K562 (cell line): ENCODE data around the gene RAMP2. TPM values are rescaled to one million over a fixed set of nuclear protein-coding genes. Genes with fewer than 3 reads are reported as not detected.
A peak's percentile ranks its signal among the peaks of the same experiment; 100 is the strongest.

Experiments
- CHD1 ChIP-seq: fragments of 200-600 bp; sonication (generic); IDR thresholded peaks from one replicate; pipeline ENCODE4 v1.6.1; 2012; ENCODE audit warnings: mild to moderate bottlenecking, moderate library complexity, low read length, inconsistent platforms
- CHD2 ChIP-seq: IDR thresholded peaks from 2 replicates; pipeline ENCODE4 v1.6.1; 2011; ENCODE audit warnings: low read depth, low read length
- CREBBP ChIP-seq: IDR thresholded peaks from one replicate; pipeline ENCODE4 v1.6.1; 2012; ENCODE audit warnings: low read depth, mild to moderate bottlenecking, control low read depth, inconsistent platforms, low read length
- DNMT1 ChIP-seq: fragments of 450-650 bp; IDR thresholded peaks from 2 replicates; pipeline ENCODE4 v1.6.1; 2016; ENCODE audit warnings: antibody characterized with exemption, mild to moderate bottlenecking
- KDM4B ChIP-seq, 2 experiments: fragments of 450-650 bp in 1 of 2; sonication (generic) in 1 of 2; IDR thresholded peaks; 2 replicates each; pipeline ENCODE4 v1.6.1; 2016 to 2017; ENCODE audit warnings: borderline replicate concordance in 2 of 2, antibody characterized with exemption in 1 of 2, low read depth in 1 of 2, mild to moderate bottlenecking in 1 of 2
- PML ChIP-seq: IDR thresholded peaks from 2 replicates; pipeline ENCODE4 v1.6.1; 2012; ENCODE audit warnings: low read length, inconsistent platforms
- PRDM10 ChIP-seq: fragments of 450-650 bp; IDR thresholded peaks from 2 replicates; pipeline ENCODE4 v1.6.1; 2018; ENCODE audit not compliant: partially characterized antibody
- RBM39 ChIP-seq: fragments of 200-400 bp; formaldehyde crosslinking; optimal IDR thresholded peaks from 2 replicates; pipeline ENCODE3; 2018; ENCODE audit warnings: low read depth, low read length
- SRSF7 ChIP-seq: fragments of 200-400 bp; formaldehyde crosslinking; optimal IDR thresholded peaks from 2 replicates; pipeline ENCODE3; 2017; ENCODE audit warnings: mild to moderate bottlenecking, low read depth, low read length
- TAF9B ChIP-seq: fragments of 450-650 bp; IDR thresholded peaks from 2 replicates; pipeline ENCODE4 v1.6.1; 2018; ENCODE audit warnings: mild to moderate bottlenecking; ENCODE audit not compliant: partially characterized antibody
- ZNF41 ChIP-seq: fragments of 250-450 bp; sonication (Bioruptor Pico); conservative IDR thresholded peaks from 2 replicates; pipeline ENCODE4 v1.4.0; 2020; ENCODE audit warnings: mild to moderate bottlenecking
- ZNF551 ChIP-seq: fragments of 250-450 bp; sonication (Bioruptor Pico); IDR thresholded peaks from 2 replicates; pipeline ENCODE4 v1.5.0; 2021; ENCODE audit warnings: mild to moderate bottlenecking, moderate library complexity
- ZNF644 ChIP-seq: fragments of 200-800 bp; sonication (Bioruptor generic); IDR thresholded peaks from 2 replicates; pipeline ENCODE4 v1.6.1; 2016; ENCODE audit warnings: low read depth, missing genetic modification characterization, missing compliant biosample characterization
- ZNF717 ChIP-seq: fragments of 250-450 bp; sonication (Bioruptor Pico); IDR thresholded peaks from 2 replicates; pipeline ENCODE4 v1.5.0; 2021
- polyA plus RNA-seq, 8 experiments: library from polyadenylated mRNA; depleted of rRNA in 4 of 8; stranded (reverse) in 5 of 8; unstranded in 3 of 8; fragments of >200 nt; fragmentation: Nextera tagmentation in 2 of 8; fragmentation: Illumina TruSeq in 1 of 8; extraction: Ambion mirVana in 2 of 8; extraction: Trizol in 1 of 8; gene quantifications; 2 replicates each; pipeline versions ENCODE4 v1.2.1 to v1.2.3, GENCODE V29; 2011 to 2014; ENCODE audit warnings: inconsistent platforms in 1 of 8, missing spikeins in 1 of 8
- total RNA-seq, 7 experiments: library from RNA; depleted of rRNA in 6 of 7; stranded (reverse); fragments of >200 nt in 6 of 7; fragmentation: Illumina TruSeq in 2 of 7; extraction: Trizol in 2 of 7; gene quantifications; 2 replicates each; pipeline versions ENCODE4 v1.2.1 to v1.2.3, GENCODE V29; 2011 to 2021; ENCODE audit warnings: low replicate concordance in 1 of 7
- TF ChIP-seq, protein P1 (sequence below): sonication (generic); formaldehyde crosslinking; IDR thresholded peaks from 2 replicates; pipeline ENCODE4 v1.8.0; 2023; ENCODE audit warnings: missing genetic modification reagents, mild to moderate bottlenecking, borderline replicate concordance
- TF ChIP-seq, protein P2 (sequence below), 2 experiments: IDR thresholded peaks in 1 of 2; conservative IDR thresholded peaks in 1 of 2; 2 replicates each; pipeline ENCODE4 v1.6.1; 2016; ENCODE audit warnings: low read depth in 2 of 2, mild to moderate bottlenecking in 1 of 2, missing compliant biosample characterization in 1 of 2, missing genetic modification characterization in 1 of 2, moderate library complexity in 1 of 2

The RAMP2 gene
- total and polyA plus RNA-seq, 9 of the 15 experiments (the other 6 are each of a cell fraction or from before 2014, with no cell fraction given) = not detected

- TF ChIP-seq SRSF7 (no peak), ZNF717 (CRISPR knock-in tag) (no peak), KDM4B (IDR thresholded peaks at IDR 0.05; ENCODE audit: borderline replicate concordance in 2 of 2, low read depth in 1 of 2) (peak in 1 of 2 experiments; percentile 93; a peak in 2 of 4 replicates), PRDM10 (peak; percentile 15), CHD1 (peak; percentile 71), DNMT1 (no peak), TAF9B (peak; percentile 98), ZNF41 (CRISPR knock-in tag) (peak; percentile 26; the same call in 1 of the 2 replicates), ZNF644 (tag) (no peak), ZNF551 (no peak), CREBBP (no peak), PML (peak; percentile 85), CHD2 (no peak), RBM39 (peak; percentile 72)
- TF ChIP-seq, protein P1, sequence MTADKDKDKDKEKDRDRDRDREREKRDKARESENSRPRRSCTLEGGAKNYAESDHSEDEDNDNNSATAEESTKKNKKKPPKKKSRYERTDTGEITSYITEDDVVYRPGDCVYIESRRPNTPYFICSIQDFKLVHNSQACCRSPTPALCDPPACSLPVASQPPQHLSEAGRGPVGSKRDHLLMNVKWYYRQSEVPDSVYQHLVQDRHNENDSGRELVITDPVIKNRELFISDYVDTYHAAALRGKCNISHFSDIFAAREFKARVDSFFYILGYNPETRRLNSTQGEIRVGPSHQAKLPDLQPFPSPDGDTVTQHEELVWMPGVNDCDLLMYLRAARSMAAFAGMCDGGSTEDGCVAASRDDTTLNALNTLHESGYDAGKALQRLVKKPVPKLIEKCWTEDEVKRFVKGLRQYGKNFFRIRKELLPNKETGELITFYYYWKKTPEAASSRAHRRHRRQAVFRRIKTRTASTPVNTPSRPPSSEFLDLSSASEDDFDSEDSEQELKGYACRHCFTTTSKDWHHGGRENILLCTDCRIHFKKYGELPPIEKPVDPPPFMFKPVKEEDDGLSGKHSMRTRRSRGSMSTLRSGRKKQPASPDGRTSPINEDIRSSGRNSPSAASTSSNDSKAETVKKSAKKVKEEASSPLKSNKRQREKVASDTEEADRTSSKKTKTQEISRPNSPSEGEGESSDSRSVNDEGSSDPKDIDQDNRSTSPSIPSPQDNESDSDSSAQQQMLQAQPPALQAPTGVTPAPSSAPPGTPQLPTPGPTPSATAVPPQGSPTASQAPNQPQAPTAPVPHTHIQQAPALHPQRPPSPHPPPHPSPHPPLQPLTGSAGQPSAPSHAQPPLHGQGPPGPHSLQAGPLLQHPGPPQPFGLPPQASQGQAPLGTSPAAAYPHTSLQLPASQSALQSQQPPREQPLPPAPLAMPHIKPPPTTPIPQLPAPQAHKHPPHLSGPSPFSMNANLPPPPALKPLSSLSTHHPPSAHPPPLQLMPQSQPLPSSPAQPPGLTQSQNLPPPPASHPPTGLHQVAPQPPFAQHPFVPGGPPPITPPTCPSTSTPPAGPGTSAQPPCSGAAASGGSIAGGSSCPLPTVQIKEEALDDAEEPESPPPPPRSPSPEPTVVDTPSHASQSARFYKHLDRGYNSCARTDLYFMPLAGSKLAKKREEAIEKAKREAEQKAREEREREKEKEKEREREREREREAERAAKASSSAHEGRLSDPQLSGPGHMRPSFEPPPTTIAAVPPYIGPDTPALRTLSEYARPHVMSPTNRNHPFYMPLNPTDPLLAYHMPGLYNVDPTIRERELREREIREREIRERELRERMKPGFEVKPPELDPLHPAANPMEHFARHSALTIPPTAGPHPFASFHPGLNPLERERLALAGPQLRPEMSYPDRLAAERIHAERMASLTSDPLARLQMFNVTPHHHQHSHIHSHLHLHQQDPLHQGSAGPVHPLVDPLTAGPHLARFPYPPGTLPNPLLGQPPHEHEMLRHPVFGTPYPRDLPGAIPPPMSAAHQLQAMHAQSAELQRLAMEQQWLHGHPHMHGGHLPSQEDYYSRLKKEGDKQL (CRISPR knock-in tag) = no peak
- TF ChIP-seq, protein P2, sequence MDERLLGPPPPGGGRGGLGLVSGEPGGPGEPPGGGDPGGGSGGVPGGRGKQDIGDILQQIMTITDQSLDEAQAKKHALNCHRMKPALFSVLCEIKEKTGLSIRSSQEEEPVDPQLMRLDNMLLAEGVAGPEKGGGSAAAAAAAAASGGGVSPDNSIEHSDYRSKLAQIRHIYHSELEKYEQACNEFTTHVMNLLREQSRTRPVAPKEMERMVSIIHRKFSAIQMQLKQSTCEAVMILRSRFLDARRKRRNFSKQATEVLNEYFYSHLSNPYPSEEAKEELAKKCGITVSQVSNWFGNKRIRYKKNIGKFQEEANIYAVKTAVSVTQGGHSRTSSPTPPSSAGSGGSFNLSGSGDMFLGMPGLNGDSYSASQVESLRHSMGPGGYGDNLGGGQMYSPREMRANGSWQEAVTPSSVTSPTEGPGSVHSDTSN (CRISPR knock-in tag; IDR thresholded peaks at IDR 0.05; ENCODE audit: low read depth) = no peak
- TF ChIP-seq, protein P2 (tag; conservative IDR thresholded peaks at IDR 0.05; ENCODE audit: low read depth) = no peak
Observed at GRCh38 chr17:42773290-42774035, 12.4 kb downstream of the RAMP2 start, which contains the start of gene VPS25 (continued).
